Neural progenitor cell (in vitro differentiated cells): ENCODE measurements around the gene RSPH6A.

ENCODE experiments used
- EZH2 ChIP-seq: fragments of 200-600 bp; sonication (generic); IDR thresholded peaks from 2 replicates; pipeline ENCODE4 v1.6.1; 2017; ENCODE audit warnings: antibody characterized with exemption, mild to moderate bottlenecking, moderate library complexity
- TF ChIP-seq, protein P1 (sequence below): fragments of 200-600 bp; sonication (generic); IDR thresholded peaks from 2 replicates; pipeline ENCODE4 v1.5.1; 2017; ENCODE audit warnings: antibody characterized with exemption, mild to moderate bottlenecking

DNA sequence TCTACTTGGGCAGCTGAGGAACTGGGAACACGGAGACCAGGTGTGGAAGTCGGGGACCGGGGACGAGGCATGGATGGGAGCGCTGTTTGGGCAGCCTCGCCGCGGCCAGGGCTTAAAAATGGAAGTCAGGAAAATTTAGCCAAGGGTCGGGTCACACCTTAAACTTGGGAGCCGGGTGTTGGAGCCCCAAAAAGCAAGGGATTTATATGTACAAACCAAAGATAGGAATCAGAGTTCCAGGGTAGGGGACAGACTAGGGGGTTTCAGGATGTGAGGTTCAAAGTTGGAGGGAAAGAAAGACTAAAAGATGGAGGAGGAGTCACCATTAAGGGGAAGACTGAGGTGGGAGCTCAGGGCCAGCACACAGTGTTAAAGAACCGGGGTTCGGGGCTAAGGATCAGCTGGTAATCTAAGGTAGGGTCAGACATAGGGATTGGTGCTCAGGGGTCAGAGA is 49.5 kb upstream of the RSPH6A start:
- TF ChIP-seq, protein P1, sequence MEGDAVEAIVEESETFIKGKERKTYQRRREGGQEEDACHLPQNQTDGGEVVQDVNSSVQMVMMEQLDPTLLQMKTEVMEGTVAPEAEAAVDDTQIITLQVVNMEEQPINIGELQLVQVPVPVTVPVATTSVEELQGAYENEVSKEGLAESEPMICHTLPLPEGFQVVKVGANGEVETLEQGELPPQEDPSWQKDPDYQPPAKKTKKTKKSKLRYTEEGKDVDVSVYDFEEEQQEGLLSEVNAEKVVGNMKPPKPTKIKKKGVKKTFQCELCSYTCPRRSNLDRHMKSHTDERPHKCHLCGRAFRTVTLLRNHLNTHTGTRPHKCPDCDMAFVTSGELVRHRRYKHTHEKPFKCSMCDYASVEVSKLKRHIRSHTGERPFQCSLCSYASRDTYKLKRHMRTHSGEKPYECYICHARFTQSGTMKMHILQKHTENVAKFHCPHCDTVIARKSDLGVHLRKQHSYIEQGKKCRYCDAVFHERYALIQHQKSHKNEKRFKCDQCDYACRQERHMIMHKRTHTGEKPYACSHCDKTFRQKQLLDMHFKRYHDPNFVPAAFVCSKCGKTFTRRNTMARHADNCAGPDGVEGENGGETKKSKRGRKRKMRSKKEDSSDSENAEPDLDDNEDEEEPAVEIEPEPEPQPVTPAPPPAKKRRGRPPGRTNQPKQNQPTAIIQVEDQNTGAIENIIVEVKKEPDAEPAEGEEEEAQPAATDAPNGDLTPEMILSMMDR = no peak
- no peak for TF ChIP-seq EZH2
